ENCODE measurements around the gene MYL5. TPM values are rescaled to one million over a fixed set of nuclear protein-coding genes. Genes with fewer than 3 reads are reported as not detected.

Gene MYL5
- total and polyA plus RNA-seq, 12 donors, result 5.9 to 77.6 (median 21.5) TPM

- Histone ChIP-seq H3K4me1 (replicated peaks in 1 of 2) (peaks cover 47 to 63% of the 10 kb centered on the region in 2 donors), H3K27ac (peak overlapping the region in 4 of 5 donors; percentile 65 to 90 (median 84)), H3K9me3 (replicated peaks in 1 of 3) (no peaks in the 10 kb centered on the region), H3K4me3 (no peak overlapping the region), H3K27me3 (no peaks in the 10 kb centered on the region), H3K36me3 (replicated peaks in 1 of 2) (no peaks in the 10 kb centered on the region)
- peak; percentile 65 to 86 (median 82) for DNase-seq
- intact Hi-C loops (cut with DNase I), result no loop called here
- WGBS, 4 donors, result 48 to 62% (median 52%) methylated on average over 28 to 31 of the region's 31 CpGs
- no peak for TF ChIP-seq POLR2A (IDR thresholded peaks at IDR 0.05)
- TF ChIP-seq, protein P1, sequence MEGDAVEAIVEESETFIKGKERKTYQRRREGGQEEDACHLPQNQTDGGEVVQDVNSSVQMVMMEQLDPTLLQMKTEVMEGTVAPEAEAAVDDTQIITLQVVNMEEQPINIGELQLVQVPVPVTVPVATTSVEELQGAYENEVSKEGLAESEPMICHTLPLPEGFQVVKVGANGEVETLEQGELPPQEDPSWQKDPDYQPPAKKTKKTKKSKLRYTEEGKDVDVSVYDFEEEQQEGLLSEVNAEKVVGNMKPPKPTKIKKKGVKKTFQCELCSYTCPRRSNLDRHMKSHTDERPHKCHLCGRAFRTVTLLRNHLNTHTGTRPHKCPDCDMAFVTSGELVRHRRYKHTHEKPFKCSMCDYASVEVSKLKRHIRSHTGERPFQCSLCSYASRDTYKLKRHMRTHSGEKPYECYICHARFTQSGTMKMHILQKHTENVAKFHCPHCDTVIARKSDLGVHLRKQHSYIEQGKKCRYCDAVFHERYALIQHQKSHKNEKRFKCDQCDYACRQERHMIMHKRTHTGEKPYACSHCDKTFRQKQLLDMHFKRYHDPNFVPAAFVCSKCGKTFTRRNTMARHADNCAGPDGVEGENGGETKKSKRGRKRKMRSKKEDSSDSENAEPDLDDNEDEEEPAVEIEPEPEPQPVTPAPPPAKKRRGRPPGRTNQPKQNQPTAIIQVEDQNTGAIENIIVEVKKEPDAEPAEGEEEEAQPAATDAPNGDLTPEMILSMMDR (IDR thresholded peaks at IDR 0.05), result no peak
Observed at GRCh38 chr4:721261-722168, 47.2 kb downstream of the MYL5 start.

DNA sequence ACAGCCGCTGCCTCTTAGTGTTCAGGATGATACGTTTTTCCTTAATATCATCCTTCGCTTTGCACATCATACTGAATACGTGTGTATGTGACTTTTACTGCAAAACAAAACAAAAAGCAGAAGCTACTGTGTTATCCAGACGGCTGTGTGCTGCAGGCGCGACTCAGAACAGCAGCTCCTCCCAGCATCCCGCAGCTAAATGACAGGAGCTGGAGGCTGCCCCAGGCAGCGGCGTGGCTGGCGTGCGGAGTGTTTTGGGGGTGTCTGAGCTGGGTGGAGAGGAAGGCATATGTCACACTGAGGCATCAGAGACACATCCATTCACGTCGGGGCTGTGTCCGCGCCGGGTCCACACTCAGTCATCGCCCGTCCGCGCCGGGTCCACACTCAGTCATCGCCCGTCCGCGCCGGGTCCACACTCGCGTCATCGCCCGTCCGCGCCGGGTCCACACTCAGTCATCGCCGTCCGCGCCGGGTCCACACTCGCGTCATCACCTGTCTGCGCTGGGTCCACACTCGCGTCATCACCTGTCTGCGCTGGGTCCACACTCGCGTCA, 47.9 kb downstream of the MYL5 start:
- peak in 1 of 7 donors; percentile 29 for DNase-seq
- Histone ChIP-seq H3K27me3 (no peaks in the 10 kb centered on the region), H3K4me3 (no peak overlapping the region), H3K27ac (peak overlapping the region in 3 of 5 donors; percentile 83 to 90 (median 85)), H3K9me3 (replicated peaks in 1 of 3) (no peaks in the 10 kb centered on the region), H3K4me1 (replicated peaks in 1 of 2) (peaks cover 54 to 69% of the 10 kb centered on the region in 2 donors), H3K36me3 (replicated peaks in 1 of 2) (no peaks in the 10 kb centered on the region)
- 90 to 93% (median 92%) methylated on average over 41 to 47 of the region's 47 CpGs for WGBS, 4 donors
- TF ChIP-seq POLR2A (IDR thresholded peaks at IDR 0.05), result no peak
- TF ChIP-seq, protein P1 (IDR thresholded peaks at IDR 0.05), result no peak
- intact Hi-C loops (cut with DNase I), result no loop called here

GRCh38 chr4:722851-723360, 48.6 kb downstream of the MYL5 start:
- intact Hi-C loops (cut with DNase I), result no loop called here
- Histone ChIP-seq H3K27ac (peak overlapping the region in 4 of 5 donors; percentile 76 to 95 (median 88)), H3K4me1 (replicated peaks in 1 of 2) (peaks cover 60 to 70% of the 10 kb centered on the region in 2 donors), H3K4me3 (no peak overlapping the region), H3K9me3 (replicated peaks in 1 of 3) (no peaks in the 10 kb centered on the region), H3K27me3 (no peaks in the 10 kb centered on the region), H3K36me3 (replicated peaks in 1 of 2) (no peaks in the 10 kb centered on the region)
- DNase-seq, result peak in 1 of 7 donors; percentile 35
- 79 to 93% (median 87%) methylated on average over 33 to 61 of the region's 61 CpGs for WGBS, 4 donors
- no peak for TF ChIP-seq POLR2A (IDR thresholded peaks at IDR 0.05)
- TF ChIP-seq, protein P1 (IDR thresholded peaks at IDR 0.05), result no peak
